Epithelial cell of esophagus (primary cell): ENCODE measurements around the gene RPL10.

Experiments used
- DNase-seq: peaks from one replicate; pipeline ENCODE4 v3.0.0; 2010; ENCODE audit warnings: low read depth
- H3K4me3 ChIP-seq: 2 replicates; pipeline ENCODE4 v1.5.1; 2011; ENCODE audit warnings: mild to moderate bottlenecking, low read length, control low read depth
- CTCF ChIP-seq: IDR thresholded peaks from 2 replicates; pipeline ENCODE4 v1.5.1; 2011; ENCODE audit warnings: low read depth, mild to moderate bottlenecking, low read length, control low read depth, inconsistent platforms; ENCODE audit not compliant: insufficient read depth; ENCODE audit errors: missing control alignments

Gene RPL10

GRCh38 chrX:154430916-154431315 is 32.7 kb downstream of the RPL10 start:
- no peak for TF ChIP-seq CTCF
- H3K4me3 ChIP-seq, result no peak overlapping the region
- peak; percentile 30 for DNase-seq

- H3K4me3 ChIP-seq, result no peak overlapping the region
- DNase-seq, result no peak
- TF ChIP-seq CTCF, result no peak
Measured at GRCh38 chrX:154431341-154431740, 33.2 kb downstream of the RPL10 start.

- TF ChIP-seq CTCF, result no peak
- no peak overlapping the region for H3K4me3 ChIP-seq
- no peak for DNase-seq
Measured at GRCh38 chrX:154432210-154432609, 34.0 kb downstream of the RPL10 start.

GRCh38 chrX:154433605-154434004 is 35.4 kb downstream of the RPL10 start:
- no peak for TF ChIP-seq CTCF
- no peak overlapping the region for H3K4me3 ChIP-seq
- DNase-seq, result no peak

GRCh38 chrX:154434394-154435168 is 36.4 kb downstream of the RPL10 start:
- H3K4me3 ChIP-seq, result no peak overlapping the region
- no peak for DNase-seq
- no peak for TF ChIP-seq CTCF

GRCh38 chrX:154435171-154435733 is 37.1 kb downstream of the RPL10 start:
- no peak for TF ChIP-seq CTCF
- no peak for DNase-seq
- no peak overlapping the region for H3K4me3 ChIP-seq
